H9 (cell line): ENCODE measurements around the gene HOOK2. TPM values are rescaled to one million over a fixed set of nuclear protein-coding genes. Genes with fewer than 3 reads are reported as not detected.
A peak's percentile ranks its signal among the peaks of the same experiment; 100 is the strongest.

Experiments
- DNase-seq: peaks from one replicate; pipeline ENCODE4 v3.0.0-alpha.2; 2017
- H2AFZ ChIP-seq: one replicate; pipeline ENCODE4 v1.6.1; 2013; ENCODE audit warnings: mild to moderate bottlenecking, low read length, control low read depth, moderate library complexity
- H2AK5ac ChIP-seq: 2 replicates; pipeline ENCODE4 v1.6.1; 2013; ENCODE audit warnings: low read length, control low read depth, mixed read lengths; ENCODE audit not compliant: insufficient read length
- H2BK120ac ChIP-seq: one replicate; pipeline ENCODE4 v1.6.1; 2013; ENCODE audit warnings: low read depth, mild to moderate bottlenecking, low read length, control low read depth, inconsistent platforms; ENCODE audit not compliant: poor library complexity, severe bottlenecking
- H2BK12ac ChIP-seq: 2 replicates; pipeline ENCODE4 v1.6.1; 2013; ENCODE audit warnings: low read length, control low read depth, mixed read lengths, low read depth; ENCODE audit not compliant: insufficient read length
- H2BK15ac ChIP-seq: 2 replicates; pipeline ENCODE4 v1.6.1; 2013; ENCODE audit warnings: low read depth, low read length, control low read depth
- H2BK20ac ChIP-seq: one replicate; pipeline ENCODE4 v1.6.1; 2013; ENCODE audit warnings: low read depth, mild to moderate bottlenecking, low read length, control low read depth, inconsistent platforms; ENCODE audit not compliant: poor library complexity, severe bottlenecking
- H2BK5ac ChIP-seq: 2 replicates; pipeline ENCODE4 v1.6.1; 2013; ENCODE audit warnings: low read length, control low read depth, mixed read lengths; ENCODE audit not compliant: insufficient read length
- H3K14ac ChIP-seq: 2 replicates; pipeline ENCODE4 v1.6.1; 2013; ENCODE audit warnings: low read length, control low read depth; ENCODE audit not compliant: insufficient read depth
- H3K18ac ChIP-seq: 2 replicates; pipeline ENCODE4 v1.6.1; 2013; ENCODE audit warnings: low read depth, mild to moderate bottlenecking, mixed read lengths, low read length, control low read depth; ENCODE audit not compliant: insufficient read length
- H3K23ac ChIP-seq: 2 replicates; pipeline ENCODE4 v1.6.1; 2013; ENCODE audit warnings: low read length, control low read depth, mixed read lengths, low read depth; ENCODE audit not compliant: insufficient read length
- H3K23me2 ChIP-seq: 2 replicates; pipeline ENCODE4 v1.6.1; 2013; ENCODE audit warnings: low read depth, mild to moderate bottlenecking, mixed read lengths, low read length, control low read depth; ENCODE audit not compliant: insufficient read length, poor library complexity, severe bottlenecking
- H3K27ac ChIP-seq: 2 replicates; pipeline ENCODE4 v1.5.1; 2013; ENCODE audit warnings: low read length, control low read depth, mixed read lengths, low read depth; ENCODE audit not compliant: insufficient read length
- H3K27me3 ChIP-seq: 2 replicates; pipeline ENCODE4 v1.6.1; 2013; ENCODE audit warnings: low read length, control low read depth, inconsistent platforms; ENCODE audit not compliant: insufficient read depth
- H3K4ac ChIP-seq: 2 replicates; pipeline ENCODE4 v1.6.1; 2013; ENCODE audit warnings: low read depth, mild to moderate bottlenecking, control low read depth, inconsistent platforms, low read length, moderate library complexity
- H3K4me1 ChIP-seq: 2 replicates; pipeline ENCODE4 v1.6.1; 2013; ENCODE audit warnings: low read length, control low read depth, inconsistent platforms; ENCODE audit not compliant: insufficient read depth
- H3K4me2 ChIP-seq: 2 replicates; pipeline ENCODE4 v1.6.1; 2013; ENCODE audit warnings: low read length, control low read depth, mixed read lengths; ENCODE audit not compliant: insufficient read length, insufficient read depth
- H3K56ac ChIP-seq: 2 replicates; pipeline ENCODE4 v1.6.1; 2013; ENCODE audit warnings: low read depth, mild to moderate bottlenecking, mixed read lengths, low read length, control low read depth; ENCODE audit not compliant: insufficient read length
- H3K79me1 ChIP-seq: 2 replicates; pipeline ENCODE4 v1.6.1; 2013; ENCODE audit warnings: low read depth, mild to moderate bottlenecking, moderate library complexity, low read length, control low read depth, inconsistent platforms; ENCODE audit not compliant: insufficient read depth, poor library complexity, severe bottlenecking
- H3K79me2 ChIP-seq: 2 replicates; pipeline ENCODE4 v1.6.1; 2013; ENCODE audit warnings: low read length, control low read depth, inconsistent platforms; ENCODE audit not compliant: insufficient read depth
- H3K9ac ChIP-seq: 2 replicates; pipeline ENCODE4 v1.6.1; 2013; ENCODE audit warnings: low read length, control low read depth, mixed read lengths; ENCODE audit not compliant: insufficient read length; ENCODE audit errors: extremely low read depth
- H3K9me3 ChIP-seq: one replicate; pipeline ENCODE4 v1.6.1; 2013; ENCODE audit warnings: low read depth, low read length, inconsistent platforms; ENCODE audit not compliant: control insufficient read depth
- H3T11ph ChIP-seq: one replicate; pipeline ENCODE4 v1.6.1; 2013; ENCODE audit warnings: mild to moderate bottlenecking, low read length, control low read depth, inconsistent platforms
- H4K20me1 ChIP-seq: one replicate; pipeline ENCODE4 v1.6.1; 2013; ENCODE audit not compliant: control insufficient read depth, insufficient read length, insufficient read depth
- H4K5ac ChIP-seq: 2 replicates; pipeline ENCODE4 v1.6.1; 2013; ENCODE audit warnings: low read depth, mild to moderate bottlenecking, mixed read lengths, low read length, control low read depth; ENCODE audit not compliant: insufficient read length
- H4K8ac ChIP-seq: replicated peaks from 2 replicates; pipeline ENCODE4 v1.6.1; 2013; ENCODE audit warnings: low read length, control low read depth, mixed read lengths, low read depth; ENCODE audit not compliant: insufficient read length
- H4K91ac ChIP-seq: 2 replicates; pipeline ENCODE4 v1.6.1; 2013; ENCODE audit warnings: low read depth, mild to moderate bottlenecking, moderate library complexity, mixed read lengths, low read length, control low read depth; ENCODE audit not compliant: insufficient read length
- H3K27ac Mint-ChIP-seq, 3 experiments: 2 replicates in 2 of 3; 3 replicates in 1 of 3; pipeline ENCODE4 v1.8.0; 2020 to 2021; ENCODE audit warnings: mixed read lengths in 3 of 3, mild to moderate bottlenecking in 1 of 3, moderate library complexity in 1 of 3
- H3K27me3 Mint-ChIP-seq: 2 replicates; pipeline ENCODE4 v1.8.0; 2021; ENCODE audit warnings: low read depth, mild to moderate bottlenecking, moderate library complexity, mixed read lengths
- H3K36me3 Mint-ChIP-seq, 3 experiments: 2 replicates in 2 of 3; 3 replicates in 1 of 3; pipeline ENCODE4 v1.8.0; 2020 to 2021; ENCODE audit warnings: low read depth in 3 of 3, mixed read lengths in 3 of 3; ENCODE audit not compliant: insufficient read depth in 1 of 3
- H3K4me1 Mint-ChIP-seq, 2 experiments: 2 replicates each; pipeline ENCODE4 v1.8.0; 2020; ENCODE audit warnings: mixed read lengths in 2 of 2
- H3K4me3 Mint-ChIP-seq, 2 experiments: 2 replicates in 1 of 2; 3 replicates in 1 of 2; pipeline ENCODE4 v1.8.0; 2020 to 2021; ENCODE audit warnings: mild to moderate bottlenecking in 2 of 2, mixed read lengths in 2 of 2, moderate library complexity in 1 of 2
- H3K9me3 Mint-ChIP-seq, 2 experiments: 2 replicates in 1 of 2; 3 replicates in 1 of 2; pipeline ENCODE4 v1.8.0; 2020; ENCODE audit warnings: mild to moderate bottlenecking in 2 of 2, mixed read lengths in 2 of 2, moderate library complexity in 1 of 2
- WGBS: extraction: QIAGEN DNeasy Blood & Tissue Kit; methylation state at CpG from one replicate; pipeline ENCODE4 v1.1.7; 2013; ENCODE audit warnings: missing lambda C conversion rate, low lambda C conversion rate, mixed read lengths; ENCODE audit not compliant: insufficient read length; ENCODE audit errors: extremely low coverage; 5-methylcytosine and 5-hydroxymethylcytosine counted together
- total RNA-seq: library from RNA; stranded (reverse); gene quantifications from 2 replicates; pipeline ENCODE4 v1.2.1, GENCODE V29; 2021
- TF ChIP-seq, protein P1 (sequence below): fragments of 200-600 bp; sonication (generic); conservative IDR thresholded peaks from 3 replicates; pipeline ENCODE4 v1.8.0; 2021; ENCODE audit warnings: antibody characterized with exemption, mild to moderate bottlenecking

The HOOK2 gene
- total RNA-seq, 1 experiment from 2014 or later: 64.7 TPM

DNA sequence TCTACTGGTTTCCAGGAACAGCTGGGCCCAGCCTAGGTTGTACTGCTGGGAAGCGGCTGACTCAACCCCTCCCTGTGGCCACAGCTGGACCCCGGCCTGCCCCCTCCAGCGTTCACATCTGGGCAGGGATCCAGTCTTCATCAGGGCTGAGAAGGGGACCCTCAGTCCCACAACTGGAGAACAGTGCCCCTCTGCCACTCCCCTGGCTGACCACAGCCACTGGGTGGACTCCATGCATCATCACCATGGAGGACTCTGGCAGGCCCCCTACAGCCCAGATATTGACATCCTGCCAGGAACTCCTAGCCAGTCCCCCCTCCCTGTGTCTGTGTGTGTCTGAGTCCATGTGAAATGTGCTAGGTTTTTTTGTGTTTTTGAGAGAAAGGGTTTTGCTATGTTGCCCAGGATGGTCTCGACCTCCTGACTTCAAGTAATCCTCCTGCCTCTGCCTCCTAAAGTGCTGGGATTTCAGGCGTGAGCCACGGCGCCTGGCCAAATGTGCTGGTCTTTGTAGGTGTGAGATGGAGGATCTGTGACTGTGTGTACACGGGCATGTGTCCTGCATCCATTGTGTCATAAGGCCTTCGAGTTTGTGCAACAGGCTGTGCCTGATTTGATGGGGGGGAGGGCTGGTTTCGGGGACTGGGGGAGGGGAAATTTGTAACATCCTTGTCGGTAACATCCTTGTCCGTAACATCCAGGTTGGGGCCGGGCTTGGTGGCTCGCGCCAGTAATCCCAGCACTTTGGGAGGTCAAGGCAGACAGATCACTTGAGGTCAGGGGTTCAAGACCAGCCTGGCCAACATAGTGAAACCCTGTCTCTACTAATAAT lies 4.0 kb upstream of the HOOK2 start:
- peak overlapping the region; percentile 69 for H3K18ac ChIP-seq
- H2BK120ac ChIP-seq: no peak overlapping the region
- Mint-ChIP-seq H3K9me3 (no peaks in the 10 kb centered on the region), H3K4me3 (peak overlapping the region; percentile 69 to 85), H3K27ac (peak overlapping the region in 2 of 3 experiments; percentile 70 to 89; a peak in 3 of 7 replicates), H3K4me1 (peaks cover 27 to 28% of the 10 kb centered on the region in 2 experiments), H3K36me3 (peaks cover 3 to 5% (median 3%) of the 10 kb centered on the region in 3 experiments; a peak in 5 of 7 replicates), H3K27me3 (no peaks in the 10 kb centered on the region; the same call in 1 of the 2 replicates)
- H2AFZ ChIP-seq: no peak overlapping the region
- TF ChIP-seq, protein P1, sequence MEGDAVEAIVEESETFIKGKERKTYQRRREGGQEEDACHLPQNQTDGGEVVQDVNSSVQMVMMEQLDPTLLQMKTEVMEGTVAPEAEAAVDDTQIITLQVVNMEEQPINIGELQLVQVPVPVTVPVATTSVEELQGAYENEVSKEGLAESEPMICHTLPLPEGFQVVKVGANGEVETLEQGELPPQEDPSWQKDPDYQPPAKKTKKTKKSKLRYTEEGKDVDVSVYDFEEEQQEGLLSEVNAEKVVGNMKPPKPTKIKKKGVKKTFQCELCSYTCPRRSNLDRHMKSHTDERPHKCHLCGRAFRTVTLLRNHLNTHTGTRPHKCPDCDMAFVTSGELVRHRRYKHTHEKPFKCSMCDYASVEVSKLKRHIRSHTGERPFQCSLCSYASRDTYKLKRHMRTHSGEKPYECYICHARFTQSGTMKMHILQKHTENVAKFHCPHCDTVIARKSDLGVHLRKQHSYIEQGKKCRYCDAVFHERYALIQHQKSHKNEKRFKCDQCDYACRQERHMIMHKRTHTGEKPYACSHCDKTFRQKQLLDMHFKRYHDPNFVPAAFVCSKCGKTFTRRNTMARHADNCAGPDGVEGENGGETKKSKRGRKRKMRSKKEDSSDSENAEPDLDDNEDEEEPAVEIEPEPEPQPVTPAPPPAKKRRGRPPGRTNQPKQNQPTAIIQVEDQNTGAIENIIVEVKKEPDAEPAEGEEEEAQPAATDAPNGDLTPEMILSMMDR: peak; percentile 32; the same call in 1 of the 3 replicates
- peaks cover 25% of the 10 kb centered on the region for H3K23me2 ChIP-seq
- H3K23ac ChIP-seq: no peak overlapping the region
- no CpG with 5 or more reads among the region's 15 CpGs for WGBS
- H3K4me1 ChIP-seq: peaks cover 4% of the 10 kb centered on the region
- no peaks in the 10 kb centered on the region for H3K27me3 ChIP-seq
- H3K27ac ChIP-seq: no peak overlapping the region
- H4K8ac ChIP-seq: no peak overlapping the region
- no peak for DNase-seq
- H3K79me1 ChIP-seq: no peaks in the 10 kb centered on the region
- no peak overlapping the region for H3K9ac ChIP-seq
- H4K20me1 ChIP-seq: no peaks in the 10 kb centered on the region
- H3T11ph ChIP-seq: no peak overlapping the region
- no peak overlapping the region for H3K4ac ChIP-seq
- no peak overlapping the region for H3K56ac ChIP-seq
- no peak overlapping the region for H2AK5ac ChIP-seq
- no peak overlapping the region for H2BK15ac ChIP-seq
- H3K14ac ChIP-seq: no peak overlapping the region; the same call in 1 of the 2 replicates
- no peaks in the 10 kb centered on the region for H3K9me3 ChIP-seq
- peak overlapping the region; percentile 78 for H3K4me2 ChIP-seq
- no peaks in the 10 kb centered on the region for H3K79me2 ChIP-seq
- no peak overlapping the region for H4K91ac ChIP-seq
- no peak overlapping the region for H2BK20ac ChIP-seq
- no peak overlapping the region for H2BK12ac ChIP-seq
- no peak overlapping the region for H4K5ac ChIP-seq
- no peak overlapping the region for H2BK5ac ChIP-seq
